ENCODE measurements around the gene PHACTR3. TPM values are rescaled to one million over a fixed set of nuclear protein-coding genes. Genes with fewer than 3 reads are reported as not detected.

PHACTR3 gene
- total and polyA plus RNA-seq, 2 of the 8 experiments (the other 6 are each of a cell fraction or from before 2014, with no cell fraction given): 0.05 to 0.13 TPM

DNA sequence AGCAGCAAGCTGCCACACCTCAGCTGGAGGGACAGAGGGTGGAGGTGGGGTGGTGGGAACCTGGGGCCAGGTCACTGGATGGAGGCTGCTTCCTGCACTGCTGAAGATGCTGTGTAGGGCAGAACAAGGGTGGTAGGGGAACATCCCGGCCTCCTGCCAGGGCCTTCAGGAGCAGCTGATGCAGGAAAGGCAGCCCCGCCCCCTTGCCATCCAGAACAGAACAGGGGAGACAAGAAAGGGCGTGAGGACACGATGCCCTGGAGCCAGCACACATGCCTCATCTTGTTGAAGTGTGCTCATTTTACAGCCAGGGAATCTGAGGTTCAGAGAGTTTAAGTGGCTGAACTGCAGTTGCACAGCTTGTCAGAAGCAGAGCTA lies 43.1 kb upstream of the PHACTR3 start:
- ChIA-PET POLR2A (ENCODE audit: partially characterized antibody) (no interaction called here), CTCF (ENCODE audit: partially characterized antibody) (interaction anchor here (0.7 to 1.3 kb wide), 6 partner anchors 9 to 197 kb away, joined by 3 to 7 read pairs (median 4); no protein-coding TSS in a partner anchor)
- H2AK5ac ChIP-seq (ENCODE audit: low read depth, low read length): no peak overlapping the region
- H3K23ac ChIP-seq (ENCODE audit: insufficient read length): no peak overlapping the region
- no peak overlapping the region for H2BK5ac ChIP-seq (ENCODE audit: low read depth, low read length)
- no peak overlapping the region for H3K4me2 ChIP-seq (ENCODE audit: insufficient read depth in 1 of 2, low read depth in 2 of 2, low read length in 2 of 2)
- no peak overlapping the region for H2BK15ac ChIP-seq (ENCODE audit: low read length)
- H3K56ac ChIP-seq (replicated peaks; ENCODE audit: insufficient read length, low read depth, low read length): no peak overlapping the region
- WGBS, 2 experiments (ENCODE audit: extremely low coverage in 1 of 2, insufficient coverage in 1 of 2, insufficient read length in 1 of 2, insufficient replicate concordance in 2 of 2, low coverage in 1 of 2, low lambda C conversion rate in 2 of 2, missing lambda C conversion rate in 1 of 2): 73% methylated on average over 3 of the region's 4 CpGs; no CpG with 5 or more reads in 1 of the 2 experiments
- H3K23me2 ChIP-seq (ENCODE audit: low read depth, low read length): no peaks in the 10 kb centered on the region
- FAIRE-seq (no peak), DNase-seq (ENCODE audit: low read depth in 1 of 2, low spot score in 2 of 2) (no peak)
- H3K9ac ChIP-seq (replicated peaks in 1 of 4; ENCODE audit: extremely low read depth in 1 of 4, low read depth in 3 of 4, low read length in 3 of 4): no peak overlapping the region
- no peak overlapping the region for H3K27ac ChIP-seq (ENCODE audit: low read depth, low read length)
- no peak overlapping the region for H2BK12ac ChIP-seq (ENCODE audit: low read depth, low read length)
- H3K18ac ChIP-seq (ENCODE audit: extremely low read depth, low read length): no peak overlapping the region
- no peaks in the 10 kb centered on the region for H3K79me1 ChIP-seq (ENCODE audit: low read depth, low read length)
- no peak overlapping the region for H2AFZ ChIP-seq (ENCODE audit: low read length)
- no peak overlapping the region for H3K4me3 ChIP-seq (ENCODE audit: extremely low read depth in 1 of 4, insufficient read depth in 2 of 4, low read depth in 3 of 4, low read length in 4 of 4)
- H3K27me3 ChIP-seq (replicated peaks in 1 of 4; ENCODE audit: control insufficient read depth in 3 of 4, extremely low read depth in 1 of 4, insufficient read depth in 3 of 4, low read length in 3 of 4): no peaks in the 10 kb centered on the region
- H2BK120ac ChIP-seq (replicated peaks; ENCODE audit: low read depth, low read length): no peak overlapping the region
- H3K14ac ChIP-seq (ENCODE audit: insufficient read length): no peak overlapping the region
- no peak overlapping the region for H4K5ac ChIP-seq (ENCODE audit: insufficient read length, low read depth, low read length)
- peaks cover 0 to 1% of the 10 kb centered on the region in 2 experiments for H4K20me1 ChIP-seq (replicated peaks in 1 of 2; ENCODE audit: control insufficient read depth in 1 of 2, insufficient read depth in 2 of 2, low read length in 2 of 2)
- H4K8ac ChIP-seq (ENCODE audit: extremely low read depth, insufficient read depth, low read length): no peak overlapping the region
- no peaks in the 10 kb centered on the region for H3K79me2 ChIP-seq (ENCODE audit: control insufficient read depth in 1 of 2, insufficient read depth in 2 of 2, low read length in 2 of 2)
- H3K36me3 ChIP-seq (ENCODE audit: control insufficient read depth in 2 of 4, insufficient read depth in 4 of 4, low read length in 3 of 4): no peaks in the 10 kb centered on the region
- H3K4ac ChIP-seq (replicated peaks; ENCODE audit: insufficient read length, low read depth, low read length): no peak overlapping the region
- H3K9me3 ChIP-seq (ENCODE audit: insufficient read depth in 2 of 2, low read depth in 1 of 2, low read length in 1 of 2): peaks cover 65 to 70% of the 10 kb centered on the region in 2 experiments
- H2BK20ac ChIP-seq (ENCODE audit: low read length): no peak overlapping the region
- H4K91ac ChIP-seq (replicated peaks; ENCODE audit: insufficient read length, low read length): no peak overlapping the region
- H3K4me1 ChIP-seq (replicated peaks in 1 of 4; ENCODE audit: control insufficient read depth in 3 of 4, insufficient read depth in 4 of 4, low read length in 3 of 4): no peaks in the 10 kb centered on the region
- no peak for TF ChIP-seq POLR2A (IDR thresholded peaks at IDR 0.05; ENCODE audit: control extremely low read depth in 1 of 2, low read depth in 2 of 2, low read length in 2 of 2)
- no peak for TF ChIP-seq NANOG (IDR thresholded peaks at IDR 0.05; ENCODE audit: insufficient read depth, low read depth, low read length, poor library complexity, severe bottlenecking)
- no peak for TF ChIP-seq JUN (IDR thresholded peaks at IDR 0.05; ENCODE audit: low read depth, low read length)
- TF ChIP-seq EGR1 (IDR thresholded peaks at IDR 0.05; ENCODE audit: borderline replicate concordance, low read depth, low read length): no peak
- no peak for TF ChIP-seq RXRA (IDR thresholded peaks at IDR 0.05; ENCODE audit: insufficient read depth, low read depth, low read length)
- no peak for TF ChIP-seq SRF (IDR thresholded peaks at IDR 0.05; ENCODE audit: low read depth, low read length)
- no peak for TF ChIP-seq SAP30 (IDR thresholded peaks at IDR 0.05; ENCODE audit: insufficient read depth, insufficient replicate concordance, low read length)
